ENCODE results near the gene SLIT1.
A peak's percentile ranks its signal among the peaks of the same experiment; 100 is the strongest.

The SLIT1 gene

DNA sequence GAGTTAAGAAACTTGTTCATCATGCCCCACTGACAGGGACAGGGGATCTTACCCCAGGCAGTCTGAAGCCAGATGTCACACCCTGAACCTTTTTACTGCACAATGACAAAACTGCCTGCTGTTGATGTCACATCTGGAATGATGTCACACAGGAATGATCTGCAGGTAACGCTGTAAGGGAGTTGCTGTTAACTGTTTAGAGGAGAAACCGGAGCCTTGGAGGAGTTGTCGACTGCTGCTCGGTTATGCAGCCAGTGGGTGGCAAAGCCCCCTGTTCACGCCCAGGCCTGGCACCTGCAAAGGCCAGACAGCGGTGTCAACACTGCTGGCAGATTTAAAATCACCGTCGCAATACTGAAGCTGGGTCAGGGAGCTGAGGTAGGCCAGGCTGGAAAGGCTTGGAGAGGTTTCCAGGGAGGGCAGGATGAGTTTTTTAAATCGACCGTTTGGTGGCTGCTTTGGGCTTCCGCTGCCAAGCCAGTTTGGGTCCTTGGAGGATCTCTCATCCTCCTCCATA, 10.0 kb upstream of the SLIT1 start:
- TF ChIP-seq FOXP2 (optimal IDR thresholded peaks at IDR 0.05; ENCODE audit: control extremely low read depth, extremely low read length, insufficient read depth) (no peak), EZH2 (IDR thresholded peaks at IDR 0.05) (no peak)
- no peak for DNase-seq (ENCODE audit: low read depth, low spot score)
- Histone ChIP-seq H3K27ac (no peak overlapping the region), H3K4me3 (peak overlapping the region; percentile 74), H3K36me3 (ENCODE audit: insufficient read depth, low read length) (no peaks in the 10 kb centered on the region), H3K9ac (ENCODE audit: insufficient read length) (no peak overlapping the region), H3K9me3 (ENCODE audit: low read depth, low read length) (no peaks in the 10 kb centered on the region)

GRCh38 chr10:97192952-97193435, 7.2 kb upstream of the SLIT1 start:
- H3K36me3 ChIP-seq (ENCODE audit: insufficient read depth, low read length) = no peaks in the 10 kb centered on the region
- TF ChIP-seq POLR2AphosphoS5 (IDR thresholded peaks at IDR 0.05; ENCODE audit: borderline replicate concordance, low read depth, low read length) (no peak), FOXP2 (optimal IDR thresholded peaks at IDR 0.05; ENCODE audit: control extremely low read depth, extremely low read length, insufficient read depth) (no peak), EZH2 (IDR thresholded peaks at IDR 0.05) (no peak)
- H3K9ac ChIP-seq (ENCODE audit: insufficient read length) = no peak overlapping the region
- no peak overlapping the region for H3K27ac ChIP-seq
- no peak for DNase-seq (ENCODE audit: low read depth, low spot score)
- no peaks in the 10 kb centered on the region for H3K9me3 ChIP-seq (ENCODE audit: low read depth, low read length)
- no peak overlapping the region for H3K4me3 ChIP-seq

DNA sequence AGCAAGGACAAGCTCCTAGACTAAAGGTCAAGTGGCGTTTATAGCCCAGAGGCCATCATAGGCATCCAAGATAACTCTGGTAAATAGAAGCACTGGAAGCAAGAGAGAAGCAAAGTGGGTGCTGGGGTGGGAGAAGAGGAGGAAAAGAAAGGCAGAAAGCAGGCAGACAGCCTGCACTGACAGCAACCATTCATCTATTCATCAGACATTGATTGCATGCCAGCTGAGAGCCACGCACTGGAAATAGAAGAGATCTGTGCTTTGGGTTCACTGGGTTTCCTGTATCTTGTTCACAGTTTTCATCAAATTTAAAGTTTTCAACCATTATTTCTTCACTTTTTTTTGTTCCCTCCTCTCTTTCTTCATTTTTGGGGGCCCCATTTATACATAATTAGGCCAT, 4.7 kb upstream of the SLIT1 start:
- no peak overlapping the region for H3K4me3 ChIP-seq
- H3K27ac ChIP-seq = no peak overlapping the region
- TF ChIP-seq EZH2 (IDR thresholded peaks at IDR 0.05) = no peak
- TF ChIP-seq FOXP2 (optimal IDR thresholded peaks at IDR 0.05; ENCODE audit: control extremely low read depth, extremely low read length, insufficient read depth) = no peak
- no peak for TF ChIP-seq POLR2AphosphoS5 (IDR thresholded peaks at IDR 0.05; ENCODE audit: borderline replicate concordance, low read depth, low read length)
- H3K9ac ChIP-seq (ENCODE audit: insufficient read length) = no peak overlapping the region
- no peaks in the 10 kb centered on the region for H3K9me3 ChIP-seq (ENCODE audit: low read depth, low read length)
- H3K36me3 ChIP-seq (ENCODE audit: insufficient read depth, low read length) = no peaks in the 10 kb centered on the region
- DNase-seq (ENCODE audit: low read depth, low spot score) = no peak

- no peak for TF ChIP-seq EZH2 (IDR thresholded peaks at IDR 0.05)
- TF ChIP-seq POLR2AphosphoS5 (IDR thresholded peaks at IDR 0.05; ENCODE audit: borderline replicate concordance, low read depth, low read length) = no peak
- no peak for TF ChIP-seq FOXP2 (optimal IDR thresholded peaks at IDR 0.05; ENCODE audit: control extremely low read depth, extremely low read length, insufficient read depth)
- Histone ChIP-seq H3K27ac (no peak overlapping the region), H3K9ac (ENCODE audit: insufficient read length) (no peak overlapping the region)
These were observed 2.5 kb upstream of the SLIT1 start for GRCh38 chr10:97188261-97188711.

GRCh38 chr10:97186911-97187310, 1.2 kb upstream of the SLIT1 start:
- DNase-seq (ENCODE audit: low read depth, low spot score) = no peak
- Histone ChIP-seq H3K36me3 (ENCODE audit: insufficient read depth, low read length) (no peaks in the 10 kb centered on the region), H3K9me3 (ENCODE audit: low read depth, low read length) (no peaks in the 10 kb centered on the region), H3K27ac (no peak overlapping the region), H3K9ac (ENCODE audit: insufficient read length) (no peak overlapping the region), H3K4me3 (no peak overlapping the region)
- no peak for TF ChIP-seq POLR2AphosphoS5 (IDR thresholded peaks at IDR 0.05; ENCODE audit: borderline replicate concordance, low read depth, low read length)
- no peak for TF ChIP-seq FOXP2 (optimal IDR thresholded peaks at IDR 0.05; ENCODE audit: control extremely low read depth, extremely low read length, insufficient read depth)
- no peak for TF ChIP-seq EZH2 (IDR thresholded peaks at IDR 0.05)

More at GRCh38 chr10:97188261-97188711, 2.5 kb upstream of the SLIT1 start:
- DNase-seq (ENCODE audit: low read depth, low spot score) = no peak
- Histone ChIP-seq H3K36me3 (ENCODE audit: insufficient read depth, low read length) (no peaks in the 10 kb centered on the region), H3K9me3 (ENCODE audit: low read depth, low read length) (no peaks in the 10 kb centered on the region), H3K4me3 (no peak overlapping the region)

- Histone ChIP-seq H3K9ac (ENCODE audit: insufficient read length) (no peak overlapping the region), H3K27ac (no peak overlapping the region), H3K4me3 (no peak overlapping the region), H3K36me3 (ENCODE audit: insufficient read depth, low read length) (no peaks in the 10 kb centered on the region), H3K9me3 (ENCODE audit: low read depth, low read length) (no peaks in the 10 kb centered on the region)
- TF ChIP-seq POLR2AphosphoS5 (IDR thresholded peaks at IDR 0.05; ENCODE audit: borderline replicate concordance, low read depth, low read length) = no peak
- TF ChIP-seq EZH2 (IDR thresholded peaks at IDR 0.05) = no peak
- TF ChIP-seq FOXP2 (optimal IDR thresholded peaks at IDR 0.05; ENCODE audit: control extremely low read depth, extremely low read length, insufficient read depth) = no peak
- DNase-seq (ENCODE audit: low read depth, low spot score) = no peak
These were observed 811 bp downstream of the SLIT1 start for GRCh38 chr10:97184971-97185325.

- DNase-seq (ENCODE audit: low read depth, low spot score) = no peak
- Histone ChIP-seq H3K36me3 (ENCODE audit: insufficient read depth, low read length) (no peaks in the 10 kb centered on the region), H3K4me3 (no peak overlapping the region), H3K27ac (no peak overlapping the region), H3K9ac (ENCODE audit: insufficient read length) (no peak overlapping the region), H3K9me3 (ENCODE audit: low read depth, low read length) (no peaks in the 10 kb centered on the region)
- no peak for TF ChIP-seq EZH2 (IDR thresholded peaks at IDR 0.05)
- no peak for TF ChIP-seq POLR2AphosphoS5 (IDR thresholded peaks at IDR 0.05; ENCODE audit: borderline replicate concordance, low read depth, low read length)
- TF ChIP-seq FOXP2 (optimal IDR thresholded peaks at IDR 0.05; ENCODE audit: control extremely low read depth, extremely low read length, insufficient read depth) = no peak
These were observed 2.4 kb downstream of the SLIT1 start for GRCh38 chr10:97183314-97183713.

GRCh38 chr10:97182288-97182990, 3.3 kb downstream of the SLIT1 start:
- Histone ChIP-seq H3K9ac (ENCODE audit: insufficient read length) (no peak overlapping the region), H3K4me3 (no peak overlapping the region), H3K9me3 (ENCODE audit: low read depth, low read length) (no peaks in the 10 kb centered on the region), H3K36me3 (ENCODE audit: insufficient read depth, low read length) (no peaks in the 10 kb centered on the region), H3K27ac (no peak overlapping the region)
- no peak for DNase-seq (ENCODE audit: low read depth, low spot score)
- TF ChIP-seq POLR2AphosphoS5 (IDR thresholded peaks at IDR 0.05; ENCODE audit: borderline replicate concordance, low read depth, low read length) (no peak), EZH2 (IDR thresholded peaks at IDR 0.05) (no peak), FOXP2 (optimal IDR thresholded peaks at IDR 0.05; ENCODE audit: control extremely low read depth, extremely low read length, insufficient read depth) (no peak)

Measured in SK-N-MC (cell line).